PC-9 (cell line): Measurements from ENCODE around the gene TEAD3. TPM values are rescaled to one million over a fixed set of nuclear protein-coding genes. Genes with fewer than 3 reads are reported as not detected.
"Not testable (repeated sequence)": the region's sequence is repeated elsewhere in the genome, so short reads cannot be mapped to it uniquely, and the experiment has no call there.

ENCODE experiments used
- BruUV-seq: library from RNA; stranded (reverse); fragments of 400-500 nt; replicated peaks from 2 replicates; lab custom pipeline; 2021; lab: Mats Ljungman, UMichigan
- CTCF ChIA-PET: fragments of 300-600 bp; sonication (Branson Sonifier 250); formaldehyde crosslinking; loops from one replicate; lab custom pipeline; 2022; ENCODE audit warnings: antibody characterized with exemption; lab: Charles Lee
- POLR2A ChIA-PET: fragments of 300-600 bp; sonication (Branson Sonifier 250); formaldehyde crosslinking; loops from one replicate; lab custom pipeline; 2022; ENCODE audit warnings: antibody characterized with exemption; ENCODE audit not compliant: unreplicated experiment; lab: Charles Lee
- DNase-seq, 2 experiments: peaks; one replicate each; pipeline versions ENCODE4 v3.0.0 to v3.0.0-alpha.2; 2015 to 2022; ENCODE audit warnings: mixed read lengths in 1 of 2
- H2AFZ ChIP-seq: fragments of 200-600 bp; sonication (generic); 2 replicates; pipeline ENCODE4 v1.8.1; 2017; ENCODE audit warnings: antibody characterized with exemption
- H3F3A ChIP-seq: fragments of 200-600 bp; sonication (generic); 2 replicates; pipeline ENCODE4 v1.8.1; 2017; ENCODE audit warnings: antibody characterized with exemption, mild to moderate bottlenecking, low read depth; ENCODE audit not compliant: insufficient read depth
- H3K27ac ChIP-seq: fragments of 200-600 bp; sonication (generic); 2 replicates; pipeline ENCODE4 v1.6.1; 2016; ENCODE audit warnings: mixed run types
- H3K27me3 ChIP-seq: fragments of 200-600 bp; sonication (generic); 2 replicates; pipeline ENCODE4 v1.6.1; 2016; ENCODE audit warnings: low read depth, mixed run types; ENCODE audit not compliant: insufficient read depth
- H3K36me3 ChIP-seq: fragments of 200-600 bp; sonication (generic); 2 replicates; pipeline ENCODE4 v1.6.1; 2016; ENCODE audit warnings: low read depth, mixed run types
- H3K4me1 ChIP-seq: fragments of 200-600 bp; sonication (generic); replicated peaks from 2 replicates; pipeline ENCODE4 v1.6.1; 2016; ENCODE audit warnings: mixed run types; ENCODE audit not compliant: insufficient read depth
- H3K4me2 ChIP-seq: fragments of 200-600 bp; sonication (generic); 2 replicates; pipeline ENCODE4 v1.6.1; 2017; ENCODE audit warnings: mixed run types
- H3K4me3 ChIP-seq: fragments of 200-600 bp; sonication (generic); 2 replicates; pipeline ENCODE4 v1.6.1; 2016; ENCODE audit warnings: mixed run types
- H3K79me2 ChIP-seq: fragments of 200-600 bp; sonication (generic); 2 replicates; pipeline ENCODE4 v1.6.1; 2017; ENCODE audit warnings: low read depth, mixed run types
- H3K9me2 ChIP-seq: fragments of 200-600 bp; sonication (generic); 2 replicates; pipeline ENCODE4 v1.8.1; 2017; ENCODE audit warnings: mild to moderate bottlenecking; ENCODE audit not compliant: insufficient read depth
- H3K9me3 ChIP-seq: fragments of 200-600 bp; sonication (generic); 2 replicates; pipeline ENCODE4 v1.8.1; 2016; ENCODE audit warnings: low read depth; ENCODE audit not compliant: insufficient read depth
- H4K20me1 ChIP-seq: fragments of 200-600 bp; sonication (generic); 2 replicates; pipeline ENCODE4 v1.8.1; 2017; ENCODE audit not compliant: insufficient read depth
- CTCF ChIP-seq: fragments of 200-600 bp; sonication (generic); conservative IDR thresholded peaks from 2 replicates; pipeline ENCODE4 v1.6.1; 2017; ENCODE audit warnings: mixed run types, antibody characterized with exemption, mild to moderate bottlenecking, moderate library complexity
- EZH2 ChIP-seq: fragments of 200-600 bp; sonication (generic); IDR thresholded peaks from 2 replicates; pipeline ENCODE4 v1.8.0; 2017; ENCODE audit warnings: antibody characterized with exemption, low read depth
- intact Hi-C: fragments of 100-400 bp; cut with micrococcal nuclease; formaldehyde crosslinking; loops from one replicate; pipeline ENCODE4 v1.10.0; 2022; ENCODE audit not compliant: unreplicated experiment
- total RNA-seq: library from RNA; stranded (reverse); gene quantifications from 2 replicates; pipeline ENCODE4 v1.2.3, GENCODE V29; 2021

Gene TEAD3
- total RNA-seq, 1 experiment from 2014 or later, result 40.1 TPM

- no peaks in the 10 kb centered on the region for H3K4me1 ChIP-seq
- H3K9me2 ChIP-seq, result no peaks in the 10 kb centered on the region
- intact Hi-C loops, result no loop called here
- H4K20me1 ChIP-seq, result no peaks in the 10 kb centered on the region
- no TSS peak for BruUV-seq
- H3F3A ChIP-seq, result no peaks in the 10 kb centered on the region
- POLR2A ChIA-PET, result no interaction called here
- no peak for DNase-seq
- no peak overlapping the region for H3K4me2 ChIP-seq
- no peak overlapping the region for H3K4me3 ChIP-seq
- TF ChIP-seq EZH2 (no peak), CTCF (no peak)
- CTCF ChIA-PET, result interaction anchor here (0.5 kb wide), 1 partner anchor 302 kb away, joined by 8 read pairs; no protein-coding TSS in a partner anchor
- no peaks in the 10 kb centered on the region for H3K27me3 ChIP-seq
- H3K36me3 ChIP-seq, result no peaks in the 10 kb centered on the region
- no peaks in the 10 kb centered on the region for H3K79me2 ChIP-seq
- H3K9me3 ChIP-seq, result no peaks in the 10 kb centered on the region
- no peak overlapping the region for H3K27ac ChIP-seq
- H2AFZ ChIP-seq, result no peak overlapping the region
Measured at GRCh38 chr6:35436071-35436857, 60.6 kb downstream of the TEAD3 start.

- H3K9me2 ChIP-seq, result no peaks in the 10 kb centered on the region
- H3K27ac ChIP-seq, result no peak overlapping the region
- no peaks in the 10 kb centered on the region for H3K27me3 ChIP-seq
- H2AFZ ChIP-seq, result no peak overlapping the region
- no peaks in the 10 kb centered on the region for H3K36me3 ChIP-seq
- intact Hi-C loops, result no loop called here
- H3K9me3 ChIP-seq, result 0 out of 2 replicates have a peak, but pooled peaks cover 3% of the 10 kb centered on the region
- TF ChIP-seq CTCF (no peak), EZH2 (no peak)
- ChIA-PET CTCF (no interaction called here), POLR2A (no interaction called here)
- no peaks in the 10 kb centered on the region for H3K4me1 ChIP-seq
- no peak for DNase-seq
- H3F3A ChIP-seq, result no peaks in the 10 kb centered on the region
- H4K20me1 ChIP-seq, result no peaks in the 10 kb centered on the region
- no peaks in the 10 kb centered on the region for H3K79me2 ChIP-seq
- BruUV-seq, result no TSS peak
- H3K4me3 ChIP-seq, result no peak overlapping the region
- H3K4me2 ChIP-seq, result no peak overlapping the region
Measured at GRCh38 chr6:35435074-35435837, 61.6 kb downstream of the TEAD3 start.

GRCh38 chr6:35432702-35433101, 64.2 kb downstream of the TEAD3 start:
- H3K36me3 ChIP-seq, DNase-seq, intact Hi-C loops, H3K79me2 ChIP-seq, H3K4me3 ChIP-seq, H3K27ac ChIP-seq, H3K4me1 ChIP-seq, H2AFZ ChIP-seq, H3K9me2 ChIP-seq, H3K4me2 ChIP-seq, H4K20me1 ChIP-seq, H3K27me3 ChIP-seq, H3F3A ChIP-seq, BruUV-seq: not testable (repeated sequence)
- ChIA-PET POLR2A (interaction anchor here (0.6 kb wide), 1 partner anchor 32 kb away, joined by 9 read pairs; no protein-coding TSS in a partner anchor), CTCF (interaction anchor here (0.5 kb wide), 1 partner anchor 138 kb away, joined by 3 read pairs; no protein-coding TSS in a partner anchor)
- peaks cover 18% of the 10 kb centered on the region; the same call in 1 of the 2 replicates for H3K9me3 ChIP-seq
